ENCODE results near the gene TMEM123.

TMEM123 gene

GRCh38 chr11:102457865-102458264, 5.3 kb upstream of the TMEM123 start:
- Histone ChIP-seq H3F3A (ENCODE audit: insufficient read depth, low read length) (no peaks in the 10 kb centered on the region), H3K9ac (ENCODE audit: low read length) (no peak overlapping the region), H2AFZ (ENCODE audit: low read length) (no peak overlapping the region), H3K79me2 (ENCODE audit: insufficient read depth, low read length) (no peaks in the 10 kb centered on the region), H3K9me2 (ENCODE audit: low read depth, low read length) (no peaks in the 10 kb centered on the region), H3K36me3 (ENCODE audit: insufficient read depth, low read length) (no peaks in the 10 kb centered on the region), H3K4me1 (ENCODE audit: insufficient read depth, low read length, severe bottlenecking) (peaks cover 60% of the 10 kb centered on the region), H3K4me2 (ENCODE audit: low read length) (no peak overlapping the region), H4K20me1 (ENCODE audit: insufficient read depth, low read length) (no peaks in the 10 kb centered on the region), H3K9me3 (ENCODE audit: low read length) (0 out of 2 replicates have a peak, but pooled peaks cover 3% of the 10 kb centered on the region), H3K4me3 (ENCODE audit: low read depth, low read length, poor library complexity, severe bottlenecking) (no peak overlapping the region), H3K27me3 (ENCODE audit: insufficient read depth, low read length) (no peaks in the 10 kb centered on the region), H3K27ac (ENCODE audit: low read depth, low read length, poor library complexity, severe bottlenecking) (no peak overlapping the region)
- TF ChIP-seq EZH2 (IDR thresholded peaks at IDR 0.05; ENCODE audit: borderline replicate concordance, low read length), result no peak
- TF ChIP-seq, protein P1, sequence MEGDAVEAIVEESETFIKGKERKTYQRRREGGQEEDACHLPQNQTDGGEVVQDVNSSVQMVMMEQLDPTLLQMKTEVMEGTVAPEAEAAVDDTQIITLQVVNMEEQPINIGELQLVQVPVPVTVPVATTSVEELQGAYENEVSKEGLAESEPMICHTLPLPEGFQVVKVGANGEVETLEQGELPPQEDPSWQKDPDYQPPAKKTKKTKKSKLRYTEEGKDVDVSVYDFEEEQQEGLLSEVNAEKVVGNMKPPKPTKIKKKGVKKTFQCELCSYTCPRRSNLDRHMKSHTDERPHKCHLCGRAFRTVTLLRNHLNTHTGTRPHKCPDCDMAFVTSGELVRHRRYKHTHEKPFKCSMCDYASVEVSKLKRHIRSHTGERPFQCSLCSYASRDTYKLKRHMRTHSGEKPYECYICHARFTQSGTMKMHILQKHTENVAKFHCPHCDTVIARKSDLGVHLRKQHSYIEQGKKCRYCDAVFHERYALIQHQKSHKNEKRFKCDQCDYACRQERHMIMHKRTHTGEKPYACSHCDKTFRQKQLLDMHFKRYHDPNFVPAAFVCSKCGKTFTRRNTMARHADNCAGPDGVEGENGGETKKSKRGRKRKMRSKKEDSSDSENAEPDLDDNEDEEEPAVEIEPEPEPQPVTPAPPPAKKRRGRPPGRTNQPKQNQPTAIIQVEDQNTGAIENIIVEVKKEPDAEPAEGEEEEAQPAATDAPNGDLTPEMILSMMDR (IDR thresholded peaks at IDR 0.05; ENCODE audit: low read length), result no peak

GRCh38 chr11:102457056-102457677, 4.6 kb upstream of the TMEM123 start:
- Histone ChIP-seq H2AFZ (ENCODE audit: low read length) (no peak overlapping the region), H3F3A (ENCODE audit: insufficient read depth, low read length) (no peaks in the 10 kb centered on the region), H3K4me1 (ENCODE audit: insufficient read depth, low read length, severe bottlenecking) (peaks cover 61% of the 10 kb centered on the region), H3K36me3 (ENCODE audit: insufficient read depth, low read length) (no peaks in the 10 kb centered on the region), H3K4me2 (ENCODE audit: low read length) (no peak overlapping the region), H3K9me3 (ENCODE audit: low read length) (0 out of 2 replicates have a peak, but pooled peaks cover 3% of the 10 kb centered on the region), H3K9me2 (ENCODE audit: low read depth, low read length) (no peaks in the 10 kb centered on the region), H3K27ac (ENCODE audit: low read depth, low read length, poor library complexity, severe bottlenecking) (no peak overlapping the region), H3K9ac (ENCODE audit: low read length) (no peak overlapping the region), H4K20me1 (ENCODE audit: insufficient read depth, low read length) (no peaks in the 10 kb centered on the region), H3K27me3 (ENCODE audit: insufficient read depth, low read length) (no peaks in the 10 kb centered on the region), H3K79me2 (ENCODE audit: insufficient read depth, low read length) (peaks cover 3% of the 10 kb centered on the region; the same call in 1 of the 2 replicates), H3K4me3 (ENCODE audit: low read depth, low read length, poor library complexity, severe bottlenecking) (no peak overlapping the region)
- TF ChIP-seq, protein P1 (IDR thresholded peaks at IDR 0.05; ENCODE audit: low read length), result no peak
- TF ChIP-seq EZH2 (IDR thresholded peaks at IDR 0.05; ENCODE audit: borderline replicate concordance, low read length), result no peak

DNA sequence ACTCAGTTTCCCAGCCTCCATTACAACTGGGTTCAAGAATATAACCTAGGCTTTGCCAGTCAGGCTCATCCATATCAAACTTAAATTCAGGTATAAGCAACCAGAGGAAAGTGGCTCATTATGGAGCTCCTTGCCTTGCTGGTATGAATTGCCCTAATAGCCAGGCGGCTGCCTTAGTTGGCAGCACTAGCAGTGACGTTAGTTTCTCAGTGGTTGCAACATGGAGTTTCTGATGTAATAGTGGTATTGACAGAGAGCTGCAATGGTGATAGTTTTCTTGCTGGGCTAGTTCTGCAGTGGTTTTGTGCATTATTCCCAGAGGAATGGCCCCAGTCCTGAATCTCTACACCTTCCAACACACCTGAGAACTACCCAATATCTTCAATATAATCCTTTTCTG, 3.8 kb upstream of the TMEM123 start:
- peaks cover 11% of the 10 kb centered on the region for H3K79me2 ChIP-seq (ENCODE audit: insufficient read depth, low read length)
- no peaks in the 10 kb centered on the region for H4K20me1 ChIP-seq (ENCODE audit: insufficient read depth, low read length)
- H3K4me1 ChIP-seq (ENCODE audit: insufficient read depth, low read length, severe bottlenecking), result peaks cover 61% of the 10 kb centered on the region
- H3K9me2 ChIP-seq (ENCODE audit: low read depth, low read length), result no peaks in the 10 kb centered on the region
- no peaks in the 10 kb centered on the region for H3K27me3 ChIP-seq (ENCODE audit: insufficient read depth, low read length)
- no peak overlapping the region for H2AFZ ChIP-seq (ENCODE audit: low read length)
- H3K4me3 ChIP-seq (ENCODE audit: low read depth, low read length, poor library complexity, severe bottlenecking), result no peak overlapping the region
- no peak overlapping the region for H3K27ac ChIP-seq (ENCODE audit: low read depth, low read length, poor library complexity, severe bottlenecking)
- 0 out of 2 replicates have a peak, but pooled peaks cover 3% of the 10 kb centered on the region for H3K9me3 ChIP-seq (ENCODE audit: low read length)
- peaks cover 2% of the 10 kb centered on the region; the same call in 1 of the 2 replicates for H3K36me3 ChIP-seq (ENCODE audit: insufficient read depth, low read length)
- H3F3A ChIP-seq (ENCODE audit: insufficient read depth, low read length), result no peaks in the 10 kb centered on the region
- no peak for TF ChIP-seq EZH2 (IDR thresholded peaks at IDR 0.05; ENCODE audit: borderline replicate concordance, low read length)
- TF ChIP-seq, protein P1 (IDR thresholded peaks at IDR 0.05; ENCODE audit: low read length), result no peak
- no peak overlapping the region for H3K4me2 ChIP-seq (ENCODE audit: low read length)
- no peak overlapping the region for H3K9ac ChIP-seq (ENCODE audit: low read length)

Data from OCI-LY1 (cell line).